ENCODE results near the gene SYNGR1.

The SYNGR1 gene

GRCh38 chr22:39395936-39396796 lies 46.4 kb downstream of the SYNGR1 start:
- Histone ChIP-seq H3K36me3 (replicated peaks; ENCODE audit: low read depth, low read length) (peaks cover 3% of the 10 kb centered on the region), H3K9ac (ENCODE audit: low read length) (no peak overlapping the region), H4K20me1 (ENCODE audit: insufficient read depth, low read length) (no peaks in the 10 kb centered on the region), H3K79me2 (ENCODE audit: low read length) (peaks cover 15% of the 10 kb centered on the region), H3K4me2 (ENCODE audit: low read length) (no peak overlapping the region), H3K27me3 (ENCODE audit: low read depth, low read length) (no peaks in the 10 kb centered on the region), H3K4me1 (ENCODE audit: low read length) (peaks cover 8% of the 10 kb centered on the region), H3K4me3 (ENCODE audit: low read length) (no peak overlapping the region), H2AFZ (ENCODE audit: low read depth, low read length) (no peak overlapping the region), H3K9me3 (ENCODE audit: insufficient read depth, low read length) (no peaks in the 10 kb centered on the region), H3K27ac (ENCODE audit: low read length) (no peak overlapping the region)
- TF ChIP-seq EZH2phosphoT487 (IDR thresholded peaks at IDR 0.05; ENCODE audit: low read depth) = no peak
- TF ChIP-seq, protein P1, sequence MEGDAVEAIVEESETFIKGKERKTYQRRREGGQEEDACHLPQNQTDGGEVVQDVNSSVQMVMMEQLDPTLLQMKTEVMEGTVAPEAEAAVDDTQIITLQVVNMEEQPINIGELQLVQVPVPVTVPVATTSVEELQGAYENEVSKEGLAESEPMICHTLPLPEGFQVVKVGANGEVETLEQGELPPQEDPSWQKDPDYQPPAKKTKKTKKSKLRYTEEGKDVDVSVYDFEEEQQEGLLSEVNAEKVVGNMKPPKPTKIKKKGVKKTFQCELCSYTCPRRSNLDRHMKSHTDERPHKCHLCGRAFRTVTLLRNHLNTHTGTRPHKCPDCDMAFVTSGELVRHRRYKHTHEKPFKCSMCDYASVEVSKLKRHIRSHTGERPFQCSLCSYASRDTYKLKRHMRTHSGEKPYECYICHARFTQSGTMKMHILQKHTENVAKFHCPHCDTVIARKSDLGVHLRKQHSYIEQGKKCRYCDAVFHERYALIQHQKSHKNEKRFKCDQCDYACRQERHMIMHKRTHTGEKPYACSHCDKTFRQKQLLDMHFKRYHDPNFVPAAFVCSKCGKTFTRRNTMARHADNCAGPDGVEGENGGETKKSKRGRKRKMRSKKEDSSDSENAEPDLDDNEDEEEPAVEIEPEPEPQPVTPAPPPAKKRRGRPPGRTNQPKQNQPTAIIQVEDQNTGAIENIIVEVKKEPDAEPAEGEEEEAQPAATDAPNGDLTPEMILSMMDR (IDR thresholded peaks at IDR 0.05; ENCODE audit: low read depth, low read length) = no peak

GRCh38 chr22:39396797-39397195 lies 47.0 kb downstream of the SYNGR1 start:
- H3K4me1 ChIP-seq (ENCODE audit: low read length) = peaks cover 10% of the 10 kb centered on the region
- no peak overlapping the region for H3K4me3 ChIP-seq (ENCODE audit: low read length)
- peaks cover 22% of the 10 kb centered on the region for H3K79me2 ChIP-seq (ENCODE audit: low read length)
- H3K9ac ChIP-seq (ENCODE audit: low read length) = no peak overlapping the region
- no peaks in the 10 kb centered on the region for H3K9me3 ChIP-seq (ENCODE audit: insufficient read depth, low read length)
- peaks cover 9% of the 10 kb centered on the region for H3K36me3 ChIP-seq (replicated peaks; ENCODE audit: low read depth, low read length)
- no peak overlapping the region for H3K27ac ChIP-seq (ENCODE audit: low read length)
- H2AFZ ChIP-seq (ENCODE audit: low read depth, low read length) = no peak overlapping the region
- H3K4me2 ChIP-seq (ENCODE audit: low read length) = no peak overlapping the region
- no peak for TF ChIP-seq EZH2phosphoT487 (IDR thresholded peaks at IDR 0.05; ENCODE audit: low read depth)
- TF ChIP-seq, protein P1 (IDR thresholded peaks at IDR 0.05; ENCODE audit: low read depth, low read length) = no peak
- H3K27me3 ChIP-seq (ENCODE audit: low read depth, low read length) = no peaks in the 10 kb centered on the region
- H4K20me1 ChIP-seq (ENCODE audit: insufficient read depth, low read length) = no peaks in the 10 kb centered on the region

GRCh38 chr22:39401301-39401631 lies 51.5 kb downstream of the SYNGR1 start:
- H3K27ac ChIP-seq (ENCODE audit: low read length) = no peak overlapping the region
- no peak overlapping the region for H3K4me2 ChIP-seq (ENCODE audit: low read length)

More at GRCh38 chr22:39401301-39401631, 51.5 kb downstream of the SYNGR1 start:
- Histone ChIP-seq H3K9ac (ENCODE audit: low read length) (no peak overlapping the region), H3K4me1 (ENCODE audit: low read length) (peaks cover 14% of the 10 kb centered on the region), H3K27me3 (ENCODE audit: low read depth, low read length) (no peaks in the 10 kb centered on the region), H3K79me2 (ENCODE audit: low read length) (peaks cover 44% of the 10 kb centered on the region), H2AFZ (ENCODE audit: low read depth, low read length) (no peak overlapping the region), H3K4me3 (ENCODE audit: low read length) (no peak overlapping the region), H4K20me1 (ENCODE audit: insufficient read depth, low read length) (no peaks in the 10 kb centered on the region), H3K9me3 (ENCODE audit: insufficient read depth, low read length) (no peaks in the 10 kb centered on the region), H3K36me3 (replicated peaks; ENCODE audit: low read depth, low read length) (peaks cover 30% of the 10 kb centered on the region)
- no peak for TF ChIP-seq EZH2phosphoT487 (IDR thresholded peaks at IDR 0.05; ENCODE audit: low read depth)
- TF ChIP-seq, protein P1 (IDR thresholded peaks at IDR 0.05; ENCODE audit: low read depth, low read length) = no peak

Measured in OCI-LY3 (cell line).